Measurements from ENCODE around the gene MFAP4.

The MFAP4 gene

DNA sequence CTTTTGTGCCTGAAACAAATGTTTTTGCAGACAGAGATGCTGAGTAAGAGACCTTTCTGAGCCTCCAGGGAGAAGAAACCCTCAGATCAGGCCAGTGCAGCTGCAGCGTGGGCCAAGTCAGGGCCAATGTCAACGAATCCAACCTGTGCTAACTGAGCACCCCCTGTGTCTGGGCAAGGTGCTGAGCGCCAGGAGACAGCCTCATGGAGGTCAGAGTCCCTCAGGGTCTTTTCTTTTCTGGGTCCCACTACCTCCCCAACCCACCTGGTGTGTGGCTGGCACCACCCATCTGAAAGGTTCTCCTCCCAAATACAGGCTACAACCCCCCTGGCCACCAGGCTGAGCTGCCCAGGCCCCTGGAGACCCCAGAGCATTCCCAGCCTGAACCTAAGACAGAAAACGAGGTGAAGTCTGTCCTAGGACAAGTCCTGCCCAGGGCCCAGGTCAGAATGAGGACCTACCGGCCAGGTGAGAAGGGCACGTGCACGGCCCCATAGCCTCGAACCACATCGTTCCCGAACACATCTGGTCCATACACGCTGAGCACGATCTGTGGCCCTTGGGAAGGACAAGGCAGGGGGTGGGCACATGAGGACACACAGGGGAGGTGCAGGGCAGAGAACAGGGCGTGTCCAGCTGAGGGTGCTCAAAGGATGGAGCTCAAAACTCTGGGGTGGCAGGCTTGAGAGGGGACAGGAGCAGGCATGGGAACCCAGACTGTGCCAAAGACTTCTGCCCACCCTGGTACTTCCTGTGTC is 39.5 kb downstream of the MFAP4 start:
- no peak for DNase-seq

DNA sequence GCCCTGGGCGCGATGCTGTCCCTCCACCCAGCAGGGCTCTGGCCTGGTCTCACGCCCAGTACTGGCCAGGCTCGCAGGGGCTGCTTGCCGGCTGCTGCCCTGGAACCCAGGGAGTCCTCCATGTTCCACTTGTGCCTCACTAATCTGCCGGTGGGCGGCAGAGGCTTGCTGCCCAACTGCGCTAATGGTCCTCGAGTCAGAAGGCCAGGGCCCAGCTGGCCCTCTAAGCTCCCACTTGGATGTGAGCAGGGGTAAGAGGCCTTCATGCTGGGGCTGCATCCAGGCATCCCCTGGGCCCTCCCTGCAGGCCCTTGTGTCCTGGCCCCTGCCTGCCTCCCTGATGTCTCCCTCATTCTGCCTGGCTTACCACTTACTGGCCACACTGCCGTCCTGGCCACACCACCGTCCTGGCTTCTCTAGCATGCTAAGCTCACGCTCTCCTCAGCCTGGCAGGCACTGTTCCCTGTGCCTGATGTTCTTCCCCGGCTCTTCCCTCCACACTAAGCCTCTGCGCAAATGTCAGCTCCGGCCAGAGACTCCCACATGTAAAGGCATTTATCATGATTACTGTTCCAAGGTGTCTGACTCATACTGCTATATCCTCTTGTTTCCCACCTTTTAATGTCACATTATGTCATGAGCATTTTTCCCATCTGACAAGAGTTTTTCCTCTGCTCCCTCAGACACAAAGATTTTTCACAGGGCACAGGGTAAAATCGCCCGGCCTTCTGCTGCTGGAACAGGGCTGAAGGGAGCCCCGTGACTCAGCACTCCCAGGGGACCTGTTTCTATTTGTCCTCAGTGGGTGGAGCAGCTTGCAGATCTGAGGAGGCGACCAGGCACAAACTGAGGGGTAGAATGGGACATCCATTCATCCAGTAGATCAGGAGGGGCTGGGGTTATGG is 40.4 kb downstream of the MFAP4 start:
- no peak for DNase-seq

DNA sequence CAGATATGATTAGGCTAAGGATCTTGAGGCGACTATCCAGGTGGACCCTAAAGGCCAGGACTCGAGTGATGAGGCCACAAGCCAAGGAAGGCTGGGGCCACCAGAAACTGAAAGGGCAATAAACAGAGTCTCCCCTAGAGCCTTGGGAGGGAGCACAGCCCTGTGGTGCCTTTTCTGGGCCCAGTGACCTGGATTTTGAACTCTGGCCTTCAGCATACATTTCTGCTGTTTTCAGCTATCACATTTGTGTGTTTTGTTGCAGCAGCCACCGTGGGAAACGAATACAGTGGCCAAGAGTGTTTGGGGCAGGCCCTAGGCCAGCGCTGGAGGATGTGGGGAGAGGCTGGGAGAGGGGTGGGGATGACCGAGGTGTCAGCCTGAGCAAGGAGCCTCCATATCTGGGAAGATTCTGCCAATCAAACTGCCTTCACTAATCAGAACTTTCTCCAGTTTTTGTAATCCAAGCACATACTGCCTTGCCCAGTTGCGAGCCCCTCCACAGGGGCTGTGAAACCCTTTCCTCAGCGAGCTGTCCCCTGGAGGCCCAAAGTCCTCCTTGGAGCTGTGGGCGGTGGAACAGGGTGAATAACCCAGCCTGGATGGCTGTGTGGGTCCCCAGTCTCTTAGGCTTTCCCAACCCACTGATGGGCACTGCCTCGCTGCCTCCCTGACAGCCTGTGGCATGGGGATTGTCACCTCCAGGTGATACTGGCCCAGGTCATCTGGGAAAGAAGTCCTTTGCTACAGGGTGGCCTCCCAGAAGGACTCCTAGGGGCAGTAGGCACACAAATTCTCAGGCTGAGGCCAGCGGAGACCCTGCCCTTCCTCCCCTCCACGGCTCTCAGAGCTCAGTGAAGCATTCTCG is 41.3 kb downstream of the MFAP4 start:
- no peak for DNase-seq

DNA sequence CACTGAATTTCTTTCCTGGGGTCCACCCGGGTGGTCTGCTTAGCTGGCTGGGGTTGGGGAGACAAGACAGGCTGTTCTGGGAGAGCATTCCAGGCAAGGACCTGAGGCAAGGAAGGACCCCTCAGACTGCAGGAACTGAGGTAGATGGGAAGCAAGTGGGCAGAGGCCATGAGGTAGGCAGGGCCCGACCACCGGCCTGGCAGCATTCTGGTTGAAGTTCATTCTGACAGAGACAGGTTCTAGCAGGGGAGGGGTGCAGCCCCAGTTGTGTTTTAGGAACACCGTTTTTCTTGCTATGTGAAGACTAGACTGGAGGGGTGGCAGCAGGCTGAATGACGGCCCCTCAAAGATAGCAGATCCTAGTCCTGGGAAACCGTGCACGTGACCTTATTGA is 41.9 kb downstream of the MFAP4 start:
- no peak for DNase-seq

DNA sequence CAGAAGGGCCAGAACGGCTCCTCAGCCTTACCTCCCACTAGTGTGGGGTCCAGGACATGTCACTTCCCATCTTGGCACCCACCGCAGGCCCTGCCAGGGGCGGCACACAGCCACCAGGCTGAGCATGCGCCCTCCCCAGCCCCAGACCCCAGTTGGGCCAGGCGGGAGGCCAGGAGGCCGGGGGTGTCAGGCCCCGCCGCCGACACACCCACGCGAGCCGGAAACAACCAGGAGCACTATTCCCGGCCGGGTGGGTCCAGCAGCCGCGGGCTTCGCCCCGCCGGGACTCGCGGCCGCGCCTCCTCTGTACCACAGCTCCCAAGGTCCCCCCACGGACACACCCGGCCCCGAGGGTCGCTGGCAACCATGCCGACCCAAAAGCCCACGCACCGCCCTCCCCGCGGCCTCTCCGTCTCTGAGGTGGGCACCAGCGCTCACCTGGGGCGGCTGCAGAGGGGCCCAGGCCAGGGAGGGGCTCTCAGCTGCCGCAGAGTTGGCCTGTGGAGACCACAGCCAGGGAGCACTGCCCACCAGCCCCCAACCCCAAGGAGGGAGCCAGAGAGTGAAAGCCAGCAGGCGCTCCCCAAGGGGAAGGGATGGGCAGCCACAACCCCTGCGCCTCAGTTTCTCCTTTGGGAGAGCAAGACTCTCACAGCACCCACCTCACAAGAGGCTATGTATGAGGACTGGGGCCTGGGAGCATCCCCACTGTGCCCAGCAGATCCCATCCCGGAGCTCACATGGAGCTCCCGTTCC is 42.5 kb downstream of the MFAP4 start:
- no peak for DNase-seq

DNA sequence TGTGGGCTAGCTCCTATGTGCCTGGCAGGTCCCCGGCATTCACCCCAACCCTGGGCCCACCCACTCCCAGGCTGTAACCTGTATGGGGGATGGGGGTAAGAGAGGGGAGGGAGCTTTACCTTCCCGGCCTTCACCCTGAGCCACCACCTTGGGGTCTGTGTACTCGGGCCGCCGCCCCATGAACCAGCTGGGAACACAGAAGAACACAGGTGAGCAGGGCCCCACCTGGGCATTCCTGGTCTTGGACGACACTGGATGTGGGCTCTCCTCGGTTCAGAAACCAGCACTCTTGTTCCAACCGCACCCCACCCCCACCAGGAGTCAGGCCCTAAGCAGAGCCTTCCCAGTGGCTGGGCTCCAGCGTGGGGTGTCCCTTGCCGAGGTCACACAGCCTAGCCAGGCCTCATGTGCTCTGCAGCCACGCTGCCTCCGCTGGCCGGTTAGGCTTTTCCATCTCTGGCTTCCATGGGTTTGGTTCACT is 43.3 kb downstream of the MFAP4 start:
- no peak for DNase-seq

DNA sequence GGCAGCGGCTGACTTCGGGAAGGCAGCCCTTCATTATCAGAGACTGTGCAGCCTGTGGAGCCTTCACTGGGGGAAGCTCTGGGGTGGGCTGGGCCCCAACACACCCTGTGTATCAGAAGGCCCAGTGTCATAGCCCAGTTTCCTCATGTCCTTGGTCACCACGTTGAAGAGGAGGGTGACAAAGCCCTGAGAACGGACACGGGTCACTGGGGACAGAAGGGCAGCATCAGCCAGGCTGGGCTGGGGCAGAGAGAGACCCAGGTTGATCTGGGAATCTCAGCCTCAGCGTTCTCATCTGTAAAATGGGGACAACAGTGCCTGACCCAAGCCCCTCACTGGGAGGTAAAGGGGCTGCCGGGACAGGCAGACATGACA is 43.7 kb downstream of the MFAP4 start:
- no peak for DNase-seq

DNA sequence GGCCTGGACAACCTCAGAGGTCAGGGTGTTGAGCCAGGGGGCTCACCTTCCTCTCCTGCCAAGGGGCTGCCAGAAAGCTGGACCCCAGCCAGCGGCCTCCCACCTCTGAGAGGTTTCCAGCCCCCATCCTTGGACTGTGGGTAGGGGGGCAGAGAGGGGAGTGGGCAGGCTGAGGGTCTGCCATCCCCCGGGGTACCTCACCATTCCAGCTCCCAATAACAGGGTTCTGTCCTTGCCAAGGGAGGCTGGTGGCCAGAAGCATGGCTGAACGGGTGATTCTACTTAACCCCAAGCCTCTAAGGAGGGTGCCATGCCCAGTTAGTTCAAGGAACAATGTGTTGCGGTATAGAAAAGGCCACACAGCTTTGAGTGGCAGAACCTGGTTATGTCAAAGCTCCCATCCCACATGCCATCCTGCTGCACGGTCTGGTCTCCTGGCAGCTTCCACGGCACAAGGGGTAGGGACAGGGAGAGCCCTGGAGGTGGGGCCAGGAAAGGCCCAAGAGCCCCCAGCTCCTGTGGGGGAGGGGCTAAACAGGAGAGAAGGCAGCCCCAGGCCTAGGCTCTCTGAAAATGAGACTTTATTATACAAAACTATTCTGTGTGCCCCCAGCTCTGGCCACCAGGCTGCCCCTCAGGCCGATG is 44.3 kb downstream of the MFAP4 start:
- no peak for DNase-seq

DNA sequence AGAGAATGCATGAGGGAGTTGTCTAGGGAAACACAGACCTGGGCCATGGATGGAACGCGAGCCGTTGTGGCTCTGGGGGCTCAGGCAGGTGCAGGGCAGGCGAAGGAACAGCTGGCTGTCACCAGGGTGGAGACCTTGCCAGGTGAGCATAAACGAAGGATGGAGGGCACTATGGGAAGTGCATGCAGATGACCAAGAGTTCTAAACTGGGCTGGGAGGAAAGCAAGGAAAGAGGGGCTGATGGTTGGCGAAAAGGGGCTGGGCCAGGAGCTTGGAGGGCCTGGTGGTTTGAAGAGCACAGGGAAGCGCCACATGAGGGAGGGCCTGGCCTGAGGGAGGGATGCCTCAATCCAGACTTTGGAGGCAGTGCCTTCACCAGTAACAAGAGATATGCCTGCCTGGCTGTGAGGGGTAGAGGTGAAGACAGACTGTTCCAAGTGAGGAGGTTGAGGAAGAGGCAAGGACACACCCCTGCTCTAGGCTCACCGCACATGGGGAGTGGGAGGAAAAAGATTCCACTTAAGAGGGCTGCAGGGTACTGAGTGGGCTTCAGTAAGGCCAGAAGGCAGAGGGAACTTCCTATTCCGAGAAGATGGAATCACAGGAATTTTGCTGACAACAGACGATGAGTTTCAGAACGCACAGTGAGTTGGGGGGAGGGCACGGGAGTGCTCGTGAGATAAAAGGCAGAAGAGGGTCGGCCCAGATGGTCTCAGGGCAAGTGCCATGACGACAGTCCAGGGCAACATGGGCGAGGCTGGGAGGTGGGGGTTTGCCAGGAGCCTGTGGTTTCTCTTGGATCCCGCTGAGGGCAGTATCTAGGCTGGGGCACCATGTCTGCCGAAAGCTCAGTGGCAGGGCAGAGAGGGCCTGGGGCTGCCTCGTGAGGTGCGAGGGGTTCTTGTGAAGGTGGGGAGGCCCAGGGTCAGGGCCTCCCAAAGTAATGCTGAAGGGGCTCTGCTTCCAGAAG is 45.1 kb downstream of the MFAP4 start:
- no peak for DNase-seq

DNA sequence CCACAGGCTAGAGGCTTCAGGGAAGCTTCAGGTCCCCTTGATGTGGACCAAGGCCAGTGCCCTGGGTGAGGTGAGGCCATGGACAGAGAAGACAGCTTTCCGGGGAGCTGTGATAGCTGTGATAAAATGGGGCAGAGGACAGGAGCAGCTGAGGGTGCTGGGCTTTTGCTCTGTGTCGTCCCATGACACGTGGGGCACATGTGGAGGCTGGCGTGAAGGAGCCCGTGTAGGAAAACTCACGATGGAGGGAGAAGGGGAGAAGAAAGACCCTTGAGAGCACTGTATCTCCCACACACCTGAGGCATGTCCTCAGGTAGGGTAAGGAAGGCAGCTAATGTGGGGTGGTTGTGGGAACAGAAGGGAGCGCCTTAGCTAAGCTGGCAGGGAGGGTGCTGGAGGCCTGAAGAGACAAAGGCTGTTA is 45.8 kb downstream of the MFAP4 start:
- no peak for DNase-seq

DNA sequence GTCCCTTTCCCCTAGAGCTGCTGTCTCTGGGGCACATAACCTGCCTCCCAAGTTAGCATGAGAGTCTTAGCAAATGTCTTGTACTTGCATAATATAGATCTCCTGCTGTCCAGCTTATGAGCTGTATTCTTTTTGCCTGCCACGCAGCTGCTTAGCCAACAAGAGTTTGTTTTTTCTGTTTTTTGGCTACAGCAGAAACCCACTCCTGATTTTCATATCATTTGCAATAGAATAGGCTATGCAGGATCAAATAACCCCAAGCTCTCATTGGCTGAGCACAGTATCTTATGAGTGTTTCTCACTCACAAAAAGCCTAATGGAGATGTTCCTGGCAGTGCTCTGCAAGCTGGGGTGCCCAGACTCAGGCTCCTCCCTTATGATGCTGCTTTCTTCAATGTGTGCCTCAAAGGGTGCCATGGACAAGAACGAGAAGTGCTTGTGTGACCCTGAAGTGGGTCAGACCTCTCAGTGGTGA is 47.6 kb downstream of the MFAP4 start:
- no peak for DNase-seq

DNA sequence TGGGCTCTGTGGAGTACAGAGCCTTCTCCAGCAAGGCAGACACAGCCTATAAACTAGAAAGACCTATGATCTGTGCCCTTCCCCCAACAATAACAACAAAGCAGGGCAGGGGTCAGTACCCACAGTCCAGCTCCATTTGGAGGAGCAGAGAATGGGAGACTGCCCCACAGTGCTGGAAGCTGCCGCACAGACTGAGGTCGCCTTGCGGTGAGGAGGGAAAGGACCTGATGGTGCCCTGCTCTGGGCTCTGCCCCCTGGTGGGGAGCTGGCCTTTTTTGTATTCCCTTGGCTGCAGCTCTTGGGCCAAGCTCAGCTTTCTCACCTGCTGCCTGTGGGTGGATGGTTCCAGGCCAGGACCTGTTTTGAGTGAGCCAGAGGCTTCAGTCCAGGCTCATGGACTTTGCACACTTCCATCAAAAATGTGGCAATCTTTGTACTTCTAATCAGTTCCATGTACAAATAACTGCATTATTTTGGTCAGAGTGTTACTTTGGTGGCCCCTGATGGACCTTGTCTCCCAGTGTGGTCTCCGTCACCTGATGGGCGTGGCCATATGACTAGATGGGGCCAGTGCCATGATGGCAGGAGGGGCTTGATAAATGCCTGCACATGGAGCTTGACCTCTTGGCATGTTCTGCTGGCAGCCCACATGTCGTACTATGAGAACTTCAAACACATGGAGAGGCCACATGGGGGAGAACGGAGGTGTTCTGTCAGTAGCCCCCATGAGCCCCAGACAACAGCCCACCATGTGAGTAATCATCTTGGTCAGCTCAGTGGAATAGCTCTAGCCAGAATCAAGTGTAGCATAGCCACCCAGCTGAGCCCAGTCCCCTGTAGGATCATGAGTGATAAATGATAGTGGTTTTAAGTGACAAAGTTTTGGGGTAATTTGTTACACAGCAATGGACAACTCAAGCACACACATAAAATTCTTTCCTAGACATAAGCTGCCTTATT is 48.7 kb downstream of the MFAP4 start:
- peak; percentile 26 for DNase-seq

DNA sequence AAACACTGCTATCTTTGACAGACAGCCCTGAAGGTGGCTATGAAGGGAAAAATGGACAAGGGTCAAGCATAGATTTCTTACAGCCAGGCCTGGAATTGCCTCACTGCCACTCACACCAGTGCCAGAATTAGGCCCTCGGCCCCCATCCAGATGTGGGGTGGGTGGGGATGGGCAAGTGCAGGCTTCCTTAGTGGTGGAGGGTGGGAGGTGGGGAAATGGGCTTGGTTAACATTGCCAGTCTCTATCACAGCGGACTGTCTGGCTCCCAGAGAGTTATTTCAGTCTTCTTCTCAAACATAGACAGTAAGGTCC is 49.3 kb downstream of the MFAP4 start:
- no peak for DNase-seq

DNA sequence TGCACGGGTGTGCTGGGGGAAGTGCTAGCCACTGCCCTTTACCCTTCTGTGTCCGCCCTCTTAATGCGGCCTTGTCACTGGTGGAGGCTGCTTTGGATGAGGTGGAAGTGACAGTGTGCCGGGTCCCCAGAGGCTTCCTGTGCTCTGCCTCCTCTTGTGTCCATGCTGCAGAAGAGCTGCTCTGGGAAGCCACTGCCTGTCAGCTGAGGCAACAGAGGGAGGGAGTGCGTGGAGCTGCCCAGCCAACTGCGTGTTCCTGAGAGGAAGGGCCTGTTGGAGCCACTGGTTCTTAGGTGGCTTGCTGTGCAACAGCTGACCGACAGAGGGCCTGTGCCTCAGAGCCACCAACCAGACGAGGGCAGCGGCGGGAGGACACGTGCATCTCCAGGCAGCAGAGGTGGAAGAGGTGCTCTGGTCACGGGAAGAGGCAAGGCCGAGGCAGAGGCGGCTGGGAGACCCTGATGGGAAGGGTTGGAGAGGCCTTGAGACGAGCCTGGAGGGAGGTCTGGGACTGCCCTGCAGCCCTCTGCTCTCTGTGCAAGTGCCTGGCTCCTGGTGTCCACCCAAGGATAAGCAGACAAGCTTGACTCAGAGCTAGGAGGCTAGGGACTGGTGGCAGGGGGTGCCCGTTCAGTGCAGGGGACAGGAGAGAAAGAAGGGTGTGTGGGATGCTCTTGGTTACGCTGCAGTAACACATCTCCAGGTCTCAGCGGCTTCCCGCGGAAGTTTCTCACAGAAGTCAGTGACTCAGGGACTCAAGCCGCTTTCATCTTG is 49.9 kb downstream of the MFAP4 start:
- no peak for DNase-seq

DNA sequence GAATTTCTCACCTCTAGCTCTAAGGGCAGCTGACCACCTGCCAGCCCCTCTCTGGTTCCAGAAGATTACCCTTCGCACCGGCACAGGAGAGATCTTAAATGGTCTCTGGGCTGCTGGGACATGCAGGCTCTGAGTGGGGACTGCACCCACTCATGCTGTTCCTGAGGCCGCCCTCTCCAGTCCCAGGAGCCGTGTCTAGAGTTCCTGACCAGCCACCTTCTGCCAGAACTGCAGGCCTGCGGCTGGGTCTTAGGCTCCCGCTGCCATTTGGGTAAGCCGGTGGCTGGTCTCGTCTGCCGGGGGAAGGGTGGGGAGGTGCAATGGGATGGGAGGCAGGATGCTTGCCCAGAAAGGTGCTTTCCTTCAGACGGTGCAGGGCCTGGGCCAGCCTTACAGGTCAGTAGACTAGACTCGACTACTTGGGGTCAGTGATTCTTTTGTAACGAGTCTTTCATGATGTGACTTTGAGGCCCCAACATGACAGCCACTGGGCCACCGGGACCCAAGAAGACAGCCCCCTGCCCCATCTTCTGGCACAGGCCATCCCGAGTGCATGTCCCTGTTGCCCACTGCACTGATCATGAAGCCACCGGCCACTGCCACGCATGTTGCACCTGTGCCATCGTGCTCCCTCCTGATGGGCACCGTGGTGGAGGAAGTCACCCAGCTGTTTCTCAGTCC is 50.9 kb downstream of the MFAP4 start:
- no peak for DNase-seq

DNA sequence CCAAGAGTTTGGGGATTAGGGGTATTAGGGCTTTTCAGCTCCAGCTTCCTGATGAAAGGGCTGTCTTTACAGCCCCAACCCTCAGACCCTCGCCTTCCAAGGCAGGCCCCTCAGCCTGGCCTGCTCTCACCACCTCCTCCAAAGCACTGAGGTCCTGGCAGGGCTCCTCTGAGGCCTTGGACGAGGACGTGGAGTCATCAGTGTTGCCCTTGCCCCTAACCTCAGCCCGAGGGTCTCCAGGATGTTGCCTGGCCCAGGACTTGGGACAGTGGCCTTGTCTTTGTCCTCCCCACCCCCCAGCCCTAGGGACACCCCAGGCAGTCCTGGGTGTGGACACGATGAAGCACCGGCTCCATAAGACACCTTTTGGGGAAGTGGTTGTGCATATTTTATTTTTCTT is 52.7 kb downstream of the MFAP4 start:
- DNase-seq, result no peak

DNA sequence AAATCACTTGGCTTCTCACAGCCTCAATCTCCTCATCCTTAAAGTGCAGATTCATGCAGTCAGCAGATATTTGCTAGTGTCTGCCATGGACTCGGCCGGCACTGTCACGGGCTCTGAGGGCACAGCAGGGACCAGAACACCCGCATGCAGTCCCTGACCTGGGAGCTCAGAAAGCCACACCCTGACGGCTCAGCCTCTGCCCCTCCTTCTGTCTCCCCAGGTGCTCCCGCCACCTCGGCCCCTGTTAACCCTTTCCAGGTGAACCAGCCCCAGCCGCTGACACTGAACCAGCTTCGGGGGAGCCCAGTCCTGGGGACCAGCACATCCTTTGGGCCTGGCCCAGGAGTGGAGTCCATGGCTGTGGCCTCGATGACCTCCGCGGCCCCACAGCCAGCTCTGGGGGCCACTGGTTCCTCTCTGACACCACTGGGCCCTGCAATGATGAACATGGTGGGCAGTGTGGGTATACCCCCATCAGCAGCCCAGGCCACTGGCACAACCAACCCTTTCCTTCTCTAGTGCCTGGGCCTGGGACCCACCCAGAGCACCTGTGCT is 53.2 kb downstream of the MFAP4 start:
- no peak for DNase-seq
